OCI-M1 (cell line): Measurements from ENCODE around the gene OCRL.
"Not testable (repeated sequence)": the region's sequence is repeated elsewhere in the genome, so short reads cannot be mapped to it uniquely, and the experiment has no call there.

Experiments
- DNase-seq: peaks from one replicate; lab custom pipeline; 2025; lab: John Stamatoyannopoulos, UW

OCRL gene

GRCh38 chrX:129534816-129535578 lies 5.1 kb upstream of the OCRL start:
- no peak for DNase-seq

- no peak for DNase-seq
Observed at GRCh38 chrX:129540722-129541184, 694 bp downstream of the OCRL start.

- DNase-seq = no peak
Observed at GRCh38 chrX:129544780-129545179, 4.7 kb downstream of the OCRL start.

GRCh38 chrX:129545408-129545807 lies 5.3 kb downstream of the OCRL start:
- DNase-seq = no peak

- DNase-seq = no peak
Observed at GRCh38 chrX:129549124-129549523, 9.1 kb downstream of the OCRL start.

GRCh38 chrX:129553619-129554288 lies 13.7 kb downstream of the OCRL start:
- DNase-seq = peak; percentile 41

GRCh38 chrX:129554816-129555215 lies 14.8 kb downstream of the OCRL start:
- DNase-seq = not testable (repeated sequence)

- DNase-seq = no peak
Observed at GRCh38 chrX:129556806-129557315, 16.8 kb downstream of the OCRL start.

- peak; percentile 70 for DNase-seq
Observed at GRCh38 chrX:129557844-129558480, 17.9 kb downstream of the OCRL start.

GRCh38 chrX:129559783-129560182 lies 19.7 kb downstream of the OCRL start:
- no peak for DNase-seq

- DNase-seq = no peak
Observed at GRCh38 chrX:129561453-129561852, 21.4 kb downstream of the OCRL start.

GRCh38 chrX:129564345-129564744 lies 24.3 kb downstream of the OCRL start:
- not testable (repeated sequence) for DNase-seq

- no peak for DNase-seq
Observed at GRCh38 chrX:129565046-129565650, 25.1 kb downstream of the OCRL start.

- no peak for DNase-seq
Observed at GRCh38 chrX:129566073-129566472, 26.0 kb downstream of the OCRL start.

- no peak for DNase-seq
Observed at GRCh38 chrX:129568349-129568748, 28.3 kb downstream of the OCRL start.

GRCh38 chrX:129572422-129572821 lies 32.4 kb downstream of the OCRL start:
- no peak for DNase-seq

GRCh38 chrX:129573652-129574051 lies 33.6 kb downstream of the OCRL start:
- DNase-seq = not testable (repeated sequence)

- peak; percentile 11 for DNase-seq
Observed at GRCh38 chrX:129574214-129574613, 34.2 kb downstream of the OCRL start.

GRCh38 chrX:129576539-129576938 lies 36.5 kb downstream of the OCRL start:
- DNase-seq = no peak

GRCh38 chrX:129577473-129577872 lies 37.4 kb downstream of the OCRL start:
- peak; percentile 73 for DNase-seq

GRCh38 chrX:129577877-129578276 lies 37.8 kb downstream of the OCRL start:
- peak; percentile 29 for DNase-seq

- DNase-seq = no peak
Observed at GRCh38 chrX:129581904-129582303, 41.8 kb downstream of the OCRL start.
